GM19455 (cell line): ENCODE measurements around the gene NEK5.
A peak's percentile ranks its signal among the peaks of the same experiment; 100 is the strongest.
"Not testable (repeated sequence)": the region's sequence is repeated elsewhere in the genome, so short reads cannot be mapped to it uniquely, and the experiment has no call there.

Source experiments
- ATAC-seq: cut with Tn5 transposase; IDR thresholded peaks from one replicate; pipeline ENCODE4 v1.9.1; 2021; ENCODE audit not compliant: unreplicated experiment

Gene NEK5

GRCh38 chr13:52137489-52137888 is 8.6 kb upstream of the NEK5 start:
- ATAC-seq = no peak

GRCh38 chr13:52136763-52137162 is 7.9 kb upstream of the NEK5 start:
- no peak for ATAC-seq

- ATAC-seq = no peak
Observed at GRCh38 chr13:52130641-52131040, 1.8 kb upstream of the NEK5 start.

GRCh38 chr13:52127783-52128702 is 830 bp downstream of the NEK5 start:
- ATAC-seq = peak; percentile 15

- no peak for ATAC-seq
Observed at GRCh38 chr13:52127378-52127777, 1.5 kb downstream of the NEK5 start.

- no peak for ATAC-seq
Observed at GRCh38 chr13:52125547-52125946, 3.3 kb downstream of the NEK5 start.

- ATAC-seq = no peak
Observed at GRCh38 chr13:52118595-52118994, 10.3 kb downstream of the NEK5 start.

GRCh38 chr13:52118095-52118494 is 10.8 kb downstream of the NEK5 start:
- ATAC-seq = no peak

GRCh38 chr13:52112591-52112990 is 16.3 kb downstream of the NEK5 start:
- ATAC-seq = no peak

- no peak for ATAC-seq
Observed at GRCh38 chr13:52109116-52109670, 19.7 kb downstream of the NEK5 start.

- no peak for ATAC-seq
Observed at GRCh38 chr13:52105841-52106240, 23.0 kb downstream of the NEK5 start.

GRCh38 chr13:52104624-52105023 is 24.2 kb downstream of the NEK5 start:
- ATAC-seq = no peak

GRCh38 chr13:52103386-52103785 is 25.5 kb downstream of the NEK5 start:
- no peak for ATAC-seq

- not testable (repeated sequence) for ATAC-seq
Observed at GRCh38 chr13:52102423-52102822, 26.4 kb downstream of the NEK5 start.

GRCh38 chr13:52097197-52097596 is 31.7 kb downstream of the NEK5 start:
- no peak for ATAC-seq

GRCh38 chr13:52096748-52097147 is 32.1 kb downstream of the NEK5 start:
- ATAC-seq = no peak

- no peak for ATAC-seq
Observed at GRCh38 chr13:52096062-52096461, 32.8 kb downstream of the NEK5 start.

- no peak for ATAC-seq
Observed at GRCh38 chr13:52092087-52092486, 36.8 kb downstream of the NEK5 start.

GRCh38 chr13:52091473-52091872 is 37.4 kb downstream of the NEK5 start:
- no peak for ATAC-seq

- ATAC-seq = no peak
Observed at GRCh38 chr13:52085421-52085820, 43.5 kb downstream of the NEK5 start.

GRCh38 chr13:52084981-52085380 is 43.9 kb downstream of the NEK5 start:
- ATAC-seq = not testable (repeated sequence)

GRCh38 chr13:52082601-52083000 is 46.3 kb downstream of the NEK5 start:
- ATAC-seq = no peak
